ENCODE results near the gene SLC24A5. TPM values are rescaled to one million over a fixed set of nuclear protein-coding genes. Genes with fewer than 3 reads are reported as not detected.
A peak's percentile ranks its signal among the peaks of the same experiment; 100 is the strongest.

Gene SLC24A5
- total RNA-seq (2021): not detected in 2 replicates
- long read RNA-seq, partial matches to known transcripts: 0 of 3 reads
- long read RNA-seq, other reads (novel, unspliced or antisense): 3 of 3 reads

- no peaks in the 10 kb centered on the region for H4K20me1 ChIP-seq (ENCODE audit: control insufficient read depth, insufficient read depth, insufficient read length)
- H2BK12ac ChIP-seq (ENCODE audit: insufficient read length, low read depth, low read length): no peak within 1 kb of the TSS
- no peak within 1 kb of the TSS for H2BK120ac ChIP-seq (ENCODE audit: low read depth, low read length, poor library complexity, severe bottlenecking)
- no peak within 1 kb of the TSS for H3K18ac ChIP-seq (ENCODE audit: insufficient read length, low read depth, low read length)
- no peaks in the 10 kb centered on the region; the same call in 1 of the 2 replicates for H3K27me3 Mint-ChIP-seq (ENCODE audit: low read depth)
- H3K27me3 ChIP-seq (ENCODE audit: insufficient read depth, low read length): no peaks in the 10 kb centered on the region
- no peak within 1 kb of the TSS for H4K91ac ChIP-seq (ENCODE audit: insufficient read length, low read depth, low read length)
- no peaks in the 10 kb centered on the region for H3K79me2 ChIP-seq (ENCODE audit: insufficient read depth, low read length)
- H3K23me2 ChIP-seq (ENCODE audit: insufficient read length, low read depth, low read length, poor library complexity, severe bottlenecking): no peaks in the 10 kb centered on the region
- no CpG with 5 or more reads among the region's 6 CpGs for WGBS (ENCODE audit: extremely low coverage, insufficient read length, low lambda C conversion rate)
- no peak within 1 kb of the TSS for H4K8ac ChIP-seq (replicated peaks; ENCODE audit: insufficient read length, low read depth, low read length)
- H2AFZ ChIP-seq (ENCODE audit: low read length): no peak within 1 kb of the TSS
- no peak within 1 kb of the TSS for H3T11ph ChIP-seq (ENCODE audit: low read length)
- no peaks in the 10 kb centered on the region for H3K9me3 ChIP-seq (ENCODE audit: control insufficient read depth, low read depth, low read length)
- no peak within 1 kb of the TSS for H3K14ac ChIP-seq (ENCODE audit: insufficient read depth, low read length)
- H2BK5ac ChIP-seq (ENCODE audit: insufficient read length, low read length): no peak within 1 kb of the TSS
- no peaks in the 10 kb centered on the region for H3K9me3 Mint-ChIP-seq
- H3K79me1 ChIP-seq (ENCODE audit: insufficient read depth, low read depth, low read length, poor library complexity, severe bottlenecking): no peaks in the 10 kb centered on the region
- no peak within 1 kb of the TSS for H3K23ac ChIP-seq (ENCODE audit: insufficient read length, low read depth, low read length)
- H2AK5ac ChIP-seq (ENCODE audit: insufficient read length, low read length): no peak within 1 kb of the TSS
- H3K9ac ChIP-seq (ENCODE audit: extremely low read depth, insufficient read length, low read length): no peak within 1 kb of the TSS
- no peak within 1 kb of the TSS for H2BK20ac ChIP-seq (ENCODE audit: low read depth, low read length, poor library complexity, severe bottlenecking)
- H3K27ac ChIP-seq (ENCODE audit: insufficient read length, low read depth, low read length): no peak within 1 kb of the TSS
- no peak within 1 kb of the TSS for H3K4me2 ChIP-seq (ENCODE audit: insufficient read depth, insufficient read length, low read length)
- H3K4me1 Mint-ChIP-seq: peaks cover 9 to 11% of the 10 kb centered on the region in 2 experiments
- peak within 1 kb of the TSS in 2 of 3 experiments; percentile 46 to 56; a peak in 2 of 7 replicates for H3K27ac Mint-ChIP-seq
- H3K36me3 Mint-ChIP-seq (ENCODE audit: insufficient read depth in 1 of 3, low read depth in 3 of 3): no peaks in the 10 kb centered on the region
- no peak within 1 kb of the TSS for H3K4me3 Mint-ChIP-seq
- TF ChIP-seq CTCF (conservative IDR thresholded peaks at IDR 0.05): no peak
- DNase-seq: no peak
- peaks cover 3% of the 10 kb centered on the region; the same call in 1 of the 2 replicates for H3K4me1 ChIP-seq (ENCODE audit: insufficient read depth, low read length)
- H2BK15ac ChIP-seq (ENCODE audit: low read depth, low read length): no peak within 1 kb of the TSS
- H3K4ac ChIP-seq (ENCODE audit: low read depth, low read length): no peak within 1 kb of the TSS
- no peak within 1 kb of the TSS for H3K56ac ChIP-seq (ENCODE audit: insufficient read length, low read depth, low read length)
- no peak within 1 kb of the TSS for H4K5ac ChIP-seq (ENCODE audit: insufficient read length, low read depth, low read length)
Observed at GRCh38 chr15:48120745-48121144, at the start of gene SLC24A5. Gene SLC24A5, plus strand, starts transcription at chr15:48120990. Its CDS starts 55 bp downstream, at chr15:48121045.
